K562 (cell line): ENCODE data around the gene YPEL2. TPM values are rescaled to one million over a fixed set of nuclear protein-coding genes. Genes with fewer than 3 reads are reported as not detected.

Experiments used
- ATAC-seq: fragments of 200-7000 bp; cut with Tn5 transposase; 3 replicates; pipeline ENCODE4 v1.9.1; 2020; ENCODE audit warnings: moderate library complexity
- BruUV-seq: library from RNA; stranded (reverse); fragments of 400-500 nt; replicated peaks from 2 replicates; lab custom pipeline; 2021; lab: Mats Ljungman, UMichigan
- CTCF ChIA-PET: fragments of 300-600 bp; formaldehyde crosslinking; extraction: SDS; loops from one replicate; lab custom pipeline; 2021; ENCODE audit warnings: low intra/inter-chr PET ratio; lab: Yijun Ruan, JAX
- POLR2A ChIA-PET: fragments of 300-600, 350-650 bp; sonication (Branson Sonifier 250); formaldehyde crosslinking; extraction: SDS; loops from one replicate; lab custom pipeline; 2021; ENCODE audit warnings: antibody characterized with exemption, inconsistent platforms; lab: Yijun Ruan, JAX
- DNase-seq, 4 experiments: peaks; one replicate each; pipeline versions ENCODE4 v3.0.0 to v3.0.0-alpha.2; 2011 to 2018; ENCODE audit warnings: low spot score in 3 of 4, mixed read lengths in 3 of 4; ENCODE audit errors: extremely low read depth in 1 of 4
- FAIRE-seq: peaks from 2 replicates; lab custom pipeline; 2011; peaks lifted over from hg19 to GRCh38; lab: Jason Lieb, UNC
- H2AFZ ChIP-seq: 2 replicates; pipeline ENCODE4 v1.6.0; 2011; ENCODE audit warnings: low read depth, low read length, control low read depth, inconsistent platforms
- H3K27ac ChIP-seq: fragments of 200-600 bp; 3 replicates; pipeline ENCODE4 v1.8.0; 2011; ENCODE audit warnings: low read depth, mild to moderate bottlenecking, control low read depth, inconsistent platforms, low read length, moderate library complexity, mixed read lengths; ENCODE audit errors: extremely low read depth
- H3K27me3 ChIP-seq, 2 experiments: fragments of 300-600 bp in 1 of 2; 2 replicates in 1 of 2; 3 replicates in 1 of 2; pipeline versions ENCODE4 v1.6.0 to v1.8.0; 2011; ENCODE audit warnings: inconsistent platforms in 2 of 2, low read length in 2 of 2, mild to moderate bottlenecking in 1 of 2, mixed read lengths in 1 of 2, moderate library complexity in 1 of 2; ENCODE audit not compliant: control insufficient read depth in 2 of 2, insufficient read depth in 2 of 2
- H3K36me3 ChIP-seq: fragments of 300-600 bp; 3 replicates; pipeline ENCODE4 v1.8.0; 2011; ENCODE audit warnings: mild to moderate bottlenecking, low read length, inconsistent platforms; ENCODE audit not compliant: control insufficient read depth, insufficient read depth
- H3K4me1 ChIP-seq, 2 experiments: fragments of 200-600 bp in 1 of 2; replicated peaks in 1 of 2; 2 replicates in 1 of 2; 3 replicates in 1 of 2; pipeline versions ENCODE4 v1.5.1 to v1.8.0; 2011; ENCODE audit warnings: inconsistent platforms in 2 of 2, low read length in 2 of 2, mild to moderate bottlenecking in 1 of 2, mixed read lengths in 1 of 2, moderate library complexity in 1 of 2; ENCODE audit not compliant: control insufficient read depth in 2 of 2, insufficient read depth in 2 of 2
- H3K4me2 ChIP-seq: 2 replicates; pipeline ENCODE4 v1.6.1; 2011; ENCODE audit warnings: low read length, control low read depth, inconsistent platforms, mixed read lengths; ENCODE audit not compliant: insufficient read depth
- H3K4me3 ChIP-seq: fragments of 200-600 bp; sonication (generic), shearing (Covaris generic); 2 replicates; pipeline ENCODE4 v1.5.1; 2016; ENCODE audit warnings: control low read depth, inconsistent platforms
- H3K79me2 ChIP-seq: fragments of 200-600 bp; 3 replicates; pipeline ENCODE4 v1.8.0; 2011; ENCODE audit warnings: low read length, inconsistent platforms; ENCODE audit not compliant: control insufficient read depth, insufficient read depth
- H3K9ac ChIP-seq, 2 experiments: 2 replicates each; pipeline versions ENCODE4 v1.6.0 to v1.6.1; 2011; ENCODE audit warnings: low read depth in 2 of 2, low read length in 2 of 2, control low read depth in 1 of 2, inconsistent platforms in 1 of 2, mild to moderate bottlenecking in 1 of 2, mixed read lengths in 1 of 2; ENCODE audit not compliant: insufficient read depth in 1 of 2
- H3K9me1 ChIP-seq: one replicate; pipeline ENCODE4 v1.6.0; 2011; ENCODE audit warnings: inconsistent platforms, mild to moderate bottlenecking, low read length, moderate library complexity; ENCODE audit not compliant: control insufficient read depth, insufficient read depth
- H3K9me3 ChIP-seq: replicated peaks from 2 replicates; pipeline ENCODE4 v1.5.1; 2011; ENCODE audit warnings: low read depth, low read length, inconsistent platforms; ENCODE audit not compliant: control insufficient read depth, insufficient read depth
- H4K20me1 ChIP-seq: replicated peaks from 2 replicates; pipeline ENCODE4 v1.6.1; 2011; ENCODE audit warnings: low read length, inconsistent platforms, mixed read lengths; ENCODE audit not compliant: control insufficient read depth, insufficient read depth
- ATF4 ChIP-seq: fragments of 450-650 bp; formaldehyde crosslinking; IDR thresholded peaks from 2 replicates; pipeline ENCODE4 v1.4.0; 2022; ENCODE audit warnings: mild to moderate bottlenecking, moderate library complexity
- CBX5 ChIP-seq: IDR thresholded peaks from 2 replicates; pipeline ENCODE4 v1.6.1; 2014; ENCODE audit warnings: low read depth, borderline replicate concordance
- NFE2L1 ChIP-seq: fragments of 450-650 bp; IDR thresholded peaks from 2 replicates; pipeline ENCODE4 v1.6.1; 2016; ENCODE audit warnings: missing genetic modification characterization, low read depth, mild to moderate bottlenecking, missing compliant biosample characterization, moderate library complexity, borderline replicate concordance
- SMARCC2 ChIP-seq: fragments of 450-650 bp; IDR thresholded peaks from 2 replicates; pipeline ENCODE4 v1.6.1; 2017; ENCODE audit warnings: antibody characterized with exemption, moderate library complexity, mild to moderate bottlenecking, low read depth
- TSHZ1 ChIP-seq: fragments of 250-450 bp; sonication (Bioruptor Pico); IDR thresholded peaks from 2 replicates; pipeline ENCODE4 v1.4.0; 2020; ENCODE audit warnings: mild to moderate bottlenecking, moderate library complexity
- ZBTB12 ChIP-seq: fragments of 250-450 bp; sonication (Bioruptor Pico); IDR thresholded peaks from 2 replicates; pipeline ENCODE4 v1.4.0; 2020
- ZC3H8 ChIP-seq: fragments of 450-650 bp; IDR thresholded peaks from 2 replicates; pipeline ENCODE4 v1.6.1; 2017
- WGBS: fragments of 100-300 bp; shearing (Covaris generic); methylation state at CpG from one replicate; pipeline ENCODE4 v1.1.6; 2016; ENCODE audit warnings: low coverage, mixed read lengths; ENCODE audit not compliant: insufficient coverage; ENCODE audit errors: missing lambda C conversion rate; 5-methylcytosine and 5-hydroxymethylcytosine counted together
- in situ Hi-C: fragments of 300-500 bp; cut with MboI; formaldehyde crosslinking; loops from 4 replicates; pipeline ENCODE4 v1.15.0; 2018; ENCODE audit warnings: inconsistent platforms, mixed read lengths
- intact Hi-C: fragments of 100-400 bp; cut with micrococcal nuclease; formaldehyde crosslinking; loops from 2 replicates; pipeline ENCODE4 v1.14.2; 2022
- polyA plus RNA-seq, 8 experiments: library from polyadenylated mRNA; depleted of rRNA in 4 of 8; stranded (reverse) in 5 of 8; unstranded in 3 of 8; fragments of >200 nt; fragmentation: Nextera tagmentation in 2 of 8; fragmentation: Illumina TruSeq in 1 of 8; extraction: Ambion mirVana in 2 of 8; extraction: Trizol in 1 of 8; gene quantifications; 2 replicates each; pipeline versions ENCODE4 v1.2.1 to v1.2.3, GENCODE V29; 2011 to 2014; ENCODE audit warnings: inconsistent platforms in 1 of 8, missing spikeins in 1 of 8
- total RNA-seq, 7 experiments: library from RNA; depleted of rRNA in 6 of 7; stranded (reverse); fragments of >200 nt in 6 of 7; fragmentation: Illumina TruSeq in 2 of 7; extraction: Trizol in 2 of 7; gene quantifications; 2 replicates each; pipeline versions ENCODE4 v1.2.1 to v1.2.3, GENCODE V29; 2011 to 2021; ENCODE audit warnings: low replicate concordance in 1 of 7

Gene YPEL2
- total and polyA plus RNA-seq, 9 of the 15 experiments (the other 6 are each of a cell fraction or from before 2014, with no cell fraction given), result 0.11 to 2.4 (median 0.47) TPM

GRCh38 chr17:59328601-59329000 is 2.9 kb upstream of the YPEL2 start:
- H3K27me3 ChIP-seq, result peaks cover 12 to 13% of the 10 kb centered on the region in 2 experiments
- H3K4me2 ChIP-seq, result no peak overlapping the region
- peaks cover 16 to 23% of the 10 kb centered on the region in 2 experiments; a peak in 4 of 5 replicates for H3K4me1 ChIP-seq
- H3K27ac ChIP-seq, result no peak overlapping the region
- WGBS, result 52% methylated on average over 2 of the region's 2 CpGs
- TF ChIP-seq SMARCC2 (no peak), ATF4 (CRISPR knock-in tag) (no peak), TSHZ1 (no peak), NFE2L1 (tag) (no peak), CBX5 (no peak), ZC3H8 (no peak), ZBTB12 (CRISPR knock-in tag) (no peak)
- TF ChIP-seq, all 486 proteins: peak for 0
- DNase-seq, result no peak
- Histone ChIP-seq H2AFZ (no peak overlapping the region), H3K9me3 (no peaks in the 10 kb centered on the region), H3K79me2 (no peaks in the 10 kb centered on the region), H3K4me3 (no peak overlapping the region), H4K20me1 (0 out of 2 replicates have a peak, but pooled peaks cover 5% of the 10 kb centered on the region), H3K36me3 (no peaks in the 10 kb centered on the region), H3K9ac (no peak overlapping the region), H3K9me1 (no peaks in the 10 kb centered on the region)
- ChIA-PET CTCF (interaction anchor here (0.9 kb wide), 1 partner anchor 112 kb away, joined by 5 read pairs; no protein-coding TSS in a partner anchor), POLR2A (interaction anchor here (0.6 kb wide), 1 partner anchor 78 kb away, joined by 3 read pairs; no protein-coding TSS in a partner anchor)
- no peak for ATAC-seq
- in situ Hi-C loops (no loop called here), intact Hi-C loops (no loop called here)
- no TSS peak for BruUV-seq
- no peak for FAIRE-seq
